ENCODE results near the gene SLC38A6. TPM values are rescaled to one million over a fixed set of nuclear protein-coding genes. Genes with fewer than 3 reads are reported as not detected.
A peak's percentile ranks its signal among the peaks of the same experiment; 100 is the strongest.

The SLC38A6 gene
- total and polyA plus RNA-seq, 2 of the 13 experiments (the other 11 are each of a cell fraction or from before 2014, with no cell fraction given): 6.9 to 22.1 TPM

DNA sequence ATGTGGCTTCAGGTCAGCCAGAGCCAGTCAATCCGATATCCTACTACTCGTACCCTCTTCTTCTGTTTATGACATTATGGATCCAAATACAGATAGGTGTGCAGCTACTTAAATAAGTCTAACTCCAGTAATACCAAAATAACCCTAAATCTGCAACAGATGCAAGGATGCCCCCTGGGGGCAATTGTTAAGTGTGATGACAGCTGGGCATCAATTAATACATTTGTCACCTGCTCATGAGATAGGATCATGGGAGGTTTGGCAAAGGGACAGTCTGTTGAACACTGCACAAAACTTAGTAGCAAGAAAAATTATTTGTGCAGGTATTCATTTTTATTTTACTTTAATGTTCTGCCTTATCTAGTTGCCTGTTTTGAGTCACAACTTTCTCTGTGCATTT, 83.2 kb downstream of the SLC38A6 start:
- ATAC-seq (no peak), DNase-seq (ENCODE audit: low spot score) (no peak), FAIRE-seq (no peak)
- Histone ChIP-seq H3K4me3 (replicated peaks in 1 of 3; ENCODE audit: insufficient read depth in 1 of 3, low read depth in 2 of 3, low read length in 3 of 3) (no peak overlapping the region), H4K20me1 (ENCODE audit: insufficient read depth, low read length) (no peaks in the 10 kb centered on the region), H3K79me2 (ENCODE audit: insufficient read depth, low read length) (no peaks in the 10 kb centered on the region), H3K9ac (ENCODE audit: insufficient read depth, low read depth, low read length) (no peak overlapping the region), H3K27me3 (ENCODE audit: control insufficient read depth in 1 of 2, insufficient read depth in 2 of 2, low read length in 2 of 2) (no peaks in the 10 kb centered on the region), H3K4me2 (ENCODE audit: low read depth, low read length) (no peak overlapping the region), H2AFZ (ENCODE audit: low read length) (no peak overlapping the region), H3K9me3 (ENCODE audit: low read length) (no peaks in the 10 kb centered on the region), H3K27ac (ENCODE audit: extremely low read length, insufficient read depth, low read length) (no peak overlapping the region), H3K4me1 (ENCODE audit: insufficient read depth, low read length) (no peaks in the 10 kb centered on the region), H3K36me3 (replicated peaks in 1 of 2; ENCODE audit: control insufficient read depth in 1 of 2, insufficient read depth in 2 of 2, low read length in 2 of 2) (no peaks in the 10 kb centered on the region)
- CTCF ChIA-PET (ENCODE audit: low intra/inter-chr PET ratio, low total read pairs): no interaction called here
- 100% methylated on average over 2 of the region's 2 CpGs for WGBS (ENCODE audit: low lambda C conversion rate)
- TF ChIP-seq STAG1 (CRISPR knock-in tag; IDR thresholded peaks at IDR 0.05) (peak; percentile 40), NBN (conservative IDR thresholded peaks at IDR 0.05) (no peak), KDM6A (CRISPR knock-in tag; IDR thresholded peaks at IDR 0.05; ENCODE audit: low read depth) (no peak), EHMT2 (IDR thresholded peaks at IDR 0.05; ENCODE audit: borderline replicate concordance, low read depth, low read length) (no peak), ZNF451 (CRISPR knock-in tag; IDR thresholded peaks at IDR 0.05) (no peak), JUNB (CRISPR knock-in tag; IDR thresholded peaks at IDR 0.05; ENCODE audit: borderline replicate concordance) (no peak), RXRA (CRISPR knock-in tag; IDR thresholded peaks at IDR 0.05) (no peak)
- TF ChIP-seq, protein P1, sequence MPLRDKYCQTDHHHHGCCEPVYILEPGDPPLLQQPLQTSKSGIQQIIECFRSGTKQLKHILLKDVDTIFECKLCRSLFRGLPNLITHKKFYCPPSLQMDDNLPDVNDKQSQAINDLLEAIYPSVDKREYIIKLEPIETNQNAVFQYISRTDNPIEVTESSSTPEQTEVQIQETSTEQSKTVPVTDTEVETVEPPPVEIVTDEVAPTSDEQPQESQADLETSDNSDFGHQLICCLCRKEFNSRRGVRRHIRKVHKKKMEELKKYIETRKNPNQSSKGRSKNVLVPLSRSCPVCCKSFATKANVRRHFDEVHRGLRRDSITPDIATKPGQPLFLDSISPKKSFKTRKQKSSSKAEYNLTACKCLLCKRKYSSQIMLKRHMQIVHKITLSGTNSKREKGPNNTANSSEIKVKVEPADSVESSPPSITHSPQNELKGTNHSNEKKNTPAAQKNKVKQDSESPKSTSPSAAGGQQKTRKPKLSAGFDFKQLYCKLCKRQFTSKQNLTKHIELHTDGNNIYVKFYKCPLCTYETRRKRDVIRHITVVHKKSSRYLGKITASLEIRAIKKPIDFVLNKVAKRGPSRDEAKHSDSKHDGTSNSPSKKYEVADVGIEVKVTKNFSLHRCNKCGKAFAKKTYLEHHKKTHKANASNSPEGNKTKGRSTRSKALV (CRISPR knock-in tag; IDR thresholded peaks at IDR 0.05): no peak
- in situ Hi-C loops (cut with HindIII; ENCODE audit: extremely low pct_ligation_motif_present, low pct_unique_long_range_greater_than_20kb): no loop called here
- BruUV-seq (replicated peaks): no TSS peak
- intact Hi-C loops (cut with micrococcal nuclease; ENCODE audit: unreplicated experiment): no loop called here
- POLR2A ChIA-PET: no interaction called here

GRCh38 chr14:61064856-61065255, 83.8 kb downstream of the SLC38A6 start:
- in situ Hi-C loops (cut with HindIII; ENCODE audit: extremely low pct_ligation_motif_present, low pct_unique_long_range_greater_than_20kb): no loop called here
- TF ChIP-seq, protein P2, sequence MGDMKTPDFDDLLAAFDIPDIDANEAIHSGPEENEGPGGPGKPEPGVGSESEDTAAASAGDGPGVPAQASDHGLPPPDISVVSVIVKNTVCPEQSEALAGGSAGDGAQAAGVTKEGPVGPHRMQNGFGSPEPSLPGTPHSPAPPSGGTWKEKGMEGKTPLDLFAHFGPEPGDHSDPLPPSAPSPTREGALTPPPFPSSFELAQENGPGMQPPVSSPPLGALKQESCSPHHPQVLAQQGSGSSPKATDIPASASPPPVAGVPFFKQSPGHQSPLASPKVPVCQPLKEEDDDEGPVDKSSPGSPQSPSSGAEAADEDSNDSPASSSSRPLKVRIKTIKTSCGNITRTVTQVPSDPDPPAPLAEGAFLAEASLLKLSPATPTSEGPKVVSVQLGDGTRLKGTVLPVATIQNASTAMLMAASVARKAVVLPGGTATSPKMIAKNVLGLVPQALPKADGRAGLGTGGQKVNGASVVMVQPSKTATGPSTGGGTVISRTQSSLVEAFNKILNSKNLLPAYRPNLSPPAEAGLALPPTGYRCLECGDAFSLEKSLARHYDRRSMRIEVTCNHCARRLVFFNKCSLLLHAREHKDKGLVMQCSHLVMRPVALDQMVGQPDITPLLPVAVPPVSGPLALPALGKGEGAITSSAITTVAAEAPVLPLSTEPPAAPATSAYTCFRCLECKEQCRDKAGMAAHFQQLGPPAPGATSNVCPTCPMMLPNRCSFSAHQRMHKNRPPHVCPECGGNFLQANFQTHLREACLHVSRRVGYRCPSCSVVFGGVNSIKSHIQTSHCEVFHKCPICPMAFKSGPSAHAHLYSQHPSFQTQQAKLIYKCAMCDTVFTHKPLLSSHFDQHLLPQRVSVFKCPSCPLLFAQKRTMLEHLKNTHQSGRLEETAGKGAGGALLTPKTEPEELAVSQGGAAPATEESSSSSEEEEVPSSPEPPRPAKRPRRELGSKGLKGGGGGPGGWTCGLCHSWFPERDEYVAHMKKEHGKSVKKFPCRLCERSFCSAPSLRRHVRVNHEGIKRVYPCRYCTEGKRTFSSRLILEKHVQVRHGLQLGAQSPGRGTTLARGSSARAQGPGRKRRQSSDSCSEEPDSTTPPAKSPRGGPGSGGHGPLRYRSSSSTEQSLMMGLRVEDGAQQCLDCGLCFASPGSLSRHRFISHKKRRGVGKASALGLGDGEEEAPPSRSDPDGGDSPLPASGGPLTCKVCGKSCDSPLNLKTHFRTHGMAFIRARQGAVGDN (CRISPR knock-in tag; IDR thresholded peaks at IDR 0.05): no peak
- TF ChIP-seq SIN3B (IDR thresholded peaks at IDR 0.05; ENCODE audit: low read length): no peak
- TF ChIP-seq NFYB (CRISPR knock-in tag; IDR thresholded peaks at IDR 0.05): no peak
- TF ChIP-seq TAF15 (IDR thresholded peaks at IDR 0.05; ENCODE audit: low read depth, low read length, poor library complexity, severe bottlenecking): no peak
- no peak for TF ChIP-seq ZBTB21 (CRISPR knock-in tag; IDR thresholded peaks at IDR 0.05)
- no peak for TF ChIP-seq ZNF282 (IDR thresholded peaks at IDR 0.05; ENCODE audit: partially characterized antibody)
- no peak for TF ChIP-seq ZNF784 (CRISPR knock-in tag; IDR thresholded peaks at IDR 0.05; ENCODE audit: borderline replicate concordance)

More at GRCh38 chr14:61064856-61065255, 83.8 kb downstream of the SLC38A6 start:
- no peak for FAIRE-seq
- Histone ChIP-seq H3K9ac (ENCODE audit: insufficient read depth, low read depth, low read length) (no peak overlapping the region), H3K4me2 (ENCODE audit: low read depth, low read length) (no peak overlapping the region), H3K27ac (ENCODE audit: extremely low read length, insufficient read depth, low read length) (no peak overlapping the region), H2AFZ (ENCODE audit: low read length) (no peak overlapping the region), H3K9me3 (ENCODE audit: low read length) (no peaks in the 10 kb centered on the region), H3K4me3 (replicated peaks in 1 of 3; ENCODE audit: insufficient read depth in 1 of 3, low read depth in 2 of 3, low read length in 3 of 3) (no peak overlapping the region), H3K79me2 (ENCODE audit: insufficient read depth, low read length) (no peaks in the 10 kb centered on the region), H3K36me3 (replicated peaks in 1 of 2; ENCODE audit: control insufficient read depth in 1 of 2, insufficient read depth in 2 of 2, low read length in 2 of 2) (no peaks in the 10 kb centered on the region), H4K20me1 (ENCODE audit: insufficient read depth, low read length) (no peaks in the 10 kb centered on the region), H3K4me1 (ENCODE audit: insufficient read depth, low read length) (no peaks in the 10 kb centered on the region), H3K27me3 (ENCODE audit: control insufficient read depth in 1 of 2, insufficient read depth in 2 of 2, low read length in 2 of 2) (no peaks in the 10 kb centered on the region)
- no peak for DNase-seq (ENCODE audit: low spot score)
- CTCF ChIA-PET (ENCODE audit: low intra/inter-chr PET ratio, low total read pairs): no interaction called here
- POLR2A ChIA-PET: no interaction called here
- intact Hi-C loops (cut with micrococcal nuclease; ENCODE audit: unreplicated experiment): no loop called here
- WGBS (ENCODE audit: low lambda C conversion rate): 96% methylated on average over 4 of the region's 4 CpGs
- BruUV-seq (replicated peaks): no TSS peak
- ATAC-seq: no peak

All from HepG2 (cell line).